ENCODE data around the gene RHO. TPM values are rescaled to one million over a fixed set of nuclear protein-coding genes. Genes with fewer than 3 reads are reported as not detected.
A peak's percentile ranks its signal among the peaks of the same experiment; 100 is the strongest.
"Not testable (repeated sequence)": the region's sequence is repeated elsewhere in the genome, so short reads cannot be mapped to it uniquely, and the experiment has no call there.

Gene RHO
- not detected for total RNA-seq

DNA sequence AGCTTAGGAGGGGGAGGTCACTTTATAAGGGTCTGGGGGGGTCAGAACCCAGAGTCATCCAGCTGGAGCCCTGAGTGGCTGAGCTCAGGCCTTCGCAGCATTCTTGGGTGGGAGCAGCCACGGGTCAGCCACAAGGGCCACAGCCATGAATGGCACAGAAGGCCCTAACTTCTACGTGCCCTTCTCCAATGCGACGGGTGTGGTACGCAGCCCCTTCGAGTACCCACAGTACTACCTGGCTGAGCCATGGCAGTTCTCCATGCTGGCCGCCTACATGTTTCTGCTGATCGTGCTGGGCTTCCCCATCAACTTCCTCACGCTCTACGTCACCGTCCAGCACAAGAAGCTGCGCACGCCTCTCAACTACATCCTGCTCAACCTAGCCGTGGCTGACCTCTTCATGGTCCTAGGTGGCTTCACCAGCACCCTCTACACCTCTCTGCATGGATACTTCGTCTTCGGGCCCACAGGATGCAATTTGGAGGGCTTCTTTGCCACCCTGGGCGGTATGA lies at the start of gene RHO:
RHO (plus strand) TSS at position 51 of the 512 bp plus-strand sequence; CDS start at position 146, 95 bp downstream.
- Histone ChIP-seq H3K9me3 (no peaks in the 10 kb centered on the region), H3K27me3 (replicated peaks; ENCODE audit: insufficient read depth) (no peaks in the 10 kb centered on the region), H3K4me1 (ENCODE audit: control insufficient read depth in 1 of 2, low read depth in 2 of 2) (peaks cover 0 to 12% of the 10 kb centered on the region in 2 donors), H3K4me3 (no peak within 1 kb of the TSS), H3K36me3 (no peaks in the 10 kb centered on the region), H3K27ac (no peak within 1 kb of the TSS)
- no peak for ATAC-seq (ENCODE audit: insufficient number of reproducible peaks, low FRiP score, low read depth)
- DNase-seq (ENCODE audit: low spot score), result no peak
- TF ChIP-seq, protein P1, sequence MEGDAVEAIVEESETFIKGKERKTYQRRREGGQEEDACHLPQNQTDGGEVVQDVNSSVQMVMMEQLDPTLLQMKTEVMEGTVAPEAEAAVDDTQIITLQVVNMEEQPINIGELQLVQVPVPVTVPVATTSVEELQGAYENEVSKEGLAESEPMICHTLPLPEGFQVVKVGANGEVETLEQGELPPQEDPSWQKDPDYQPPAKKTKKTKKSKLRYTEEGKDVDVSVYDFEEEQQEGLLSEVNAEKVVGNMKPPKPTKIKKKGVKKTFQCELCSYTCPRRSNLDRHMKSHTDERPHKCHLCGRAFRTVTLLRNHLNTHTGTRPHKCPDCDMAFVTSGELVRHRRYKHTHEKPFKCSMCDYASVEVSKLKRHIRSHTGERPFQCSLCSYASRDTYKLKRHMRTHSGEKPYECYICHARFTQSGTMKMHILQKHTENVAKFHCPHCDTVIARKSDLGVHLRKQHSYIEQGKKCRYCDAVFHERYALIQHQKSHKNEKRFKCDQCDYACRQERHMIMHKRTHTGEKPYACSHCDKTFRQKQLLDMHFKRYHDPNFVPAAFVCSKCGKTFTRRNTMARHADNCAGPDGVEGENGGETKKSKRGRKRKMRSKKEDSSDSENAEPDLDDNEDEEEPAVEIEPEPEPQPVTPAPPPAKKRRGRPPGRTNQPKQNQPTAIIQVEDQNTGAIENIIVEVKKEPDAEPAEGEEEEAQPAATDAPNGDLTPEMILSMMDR (IDR thresholded peaks at IDR 0.05), result no peak

DNA sequence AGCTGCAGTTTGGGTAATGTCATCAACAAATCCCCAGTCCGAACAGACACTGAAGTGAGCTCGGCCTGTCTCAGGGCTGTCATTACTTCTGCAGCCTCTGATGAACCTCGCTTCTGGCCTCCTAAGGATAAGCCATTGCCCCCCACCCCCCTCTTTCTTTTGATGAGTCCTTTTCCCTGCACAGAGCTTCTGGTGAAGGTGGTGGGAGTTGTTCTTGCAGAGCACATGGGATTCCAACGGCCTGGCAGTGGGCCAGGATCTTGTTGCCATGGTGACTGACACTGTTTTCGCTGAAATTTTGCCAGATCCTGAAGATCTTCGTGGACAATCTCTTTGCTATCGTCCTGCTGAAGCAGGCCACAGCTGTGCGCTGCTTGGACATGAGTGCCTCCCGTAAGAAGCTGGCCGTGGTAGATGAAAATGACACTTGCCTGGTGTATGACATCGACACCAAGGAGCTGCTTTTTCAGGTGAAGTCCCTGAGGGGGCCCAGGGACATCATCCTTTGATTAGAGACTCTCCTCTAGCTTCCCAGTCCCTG lies 47.1 kb upstream of the RHO start:
- ATAC-seq (ENCODE audit: insufficient number of reproducible peaks, low FRiP score, low read depth), result not testable (repeated sequence)

DNA sequence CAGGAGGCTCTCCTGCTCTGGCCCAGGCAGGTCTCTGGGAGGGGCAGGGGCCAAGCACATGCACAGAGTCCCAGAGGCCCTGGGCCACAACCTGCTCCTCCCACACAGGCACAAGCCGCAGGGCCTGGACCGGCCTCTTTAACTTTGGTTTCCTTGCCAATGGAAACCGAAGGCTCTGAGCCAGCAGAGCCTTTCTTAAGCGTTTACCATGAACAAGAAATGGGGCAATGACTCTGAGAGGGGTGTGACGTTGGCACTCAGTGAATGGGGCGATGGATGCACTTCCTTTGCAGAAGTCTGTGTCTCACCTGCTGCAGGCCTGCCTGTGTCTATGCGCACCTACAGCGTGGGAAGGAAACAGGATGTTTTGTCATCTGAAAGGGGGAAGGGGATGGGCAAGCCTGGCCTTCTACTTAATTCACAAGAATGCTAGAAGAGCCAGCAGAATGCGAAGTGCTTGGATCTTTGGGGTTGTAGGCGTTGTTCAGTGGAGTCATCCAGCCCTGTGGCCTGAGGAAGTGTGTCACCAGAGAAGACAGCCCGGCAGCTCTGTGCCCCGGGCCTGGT lies 46.6 kb upstream of the RHO start:
- ATAC-seq (ENCODE audit: insufficient number of reproducible peaks, low FRiP score, low read depth), result peak; percentile 11
- H3K4me1 ChIP-seq (ENCODE audit: control insufficient read depth in 1 of 2, low read depth in 2 of 2), result peaks cover 16 to 37% of the 10 kb centered on the region in 2 donors
- TF ChIP-seq, protein P1 (IDR thresholded peaks at IDR 0.05), result no peak
- no peaks in the 10 kb centered on the region for H3K27me3 ChIP-seq (replicated peaks; ENCODE audit: insufficient read depth)
- H3K36me3 ChIP-seq, result peaks cover 14% of the 10 kb centered on the region
- no peak overlapping the region for H3K27ac ChIP-seq
- no peak for DNase-seq (ENCODE audit: low spot score)
- H3K4me3 ChIP-seq, result no peak overlapping the region
- no peaks in the 10 kb centered on the region for H3K9me3 ChIP-seq

More for the DNA sequence above, 47.1 kb upstream of the RHO start:
- not testable (repeated sequence) for H3K9me3 ChIP-seq; H3K27me3 ChIP-seq (replicated peaks; ENCODE audit: insufficient read depth); H3K4me3 ChIP-seq; DNase-seq (ENCODE audit: low spot score); H3K27ac ChIP-seq
- H3K4me1 ChIP-seq (ENCODE audit: control insufficient read depth in 1 of 2, low read depth in 2 of 2), result peaks cover 12 to 31% of the 10 kb centered on the region in 2 donors
- peaks cover 15% of the 10 kb centered on the region for H3K36me3 ChIP-seq

DNA sequence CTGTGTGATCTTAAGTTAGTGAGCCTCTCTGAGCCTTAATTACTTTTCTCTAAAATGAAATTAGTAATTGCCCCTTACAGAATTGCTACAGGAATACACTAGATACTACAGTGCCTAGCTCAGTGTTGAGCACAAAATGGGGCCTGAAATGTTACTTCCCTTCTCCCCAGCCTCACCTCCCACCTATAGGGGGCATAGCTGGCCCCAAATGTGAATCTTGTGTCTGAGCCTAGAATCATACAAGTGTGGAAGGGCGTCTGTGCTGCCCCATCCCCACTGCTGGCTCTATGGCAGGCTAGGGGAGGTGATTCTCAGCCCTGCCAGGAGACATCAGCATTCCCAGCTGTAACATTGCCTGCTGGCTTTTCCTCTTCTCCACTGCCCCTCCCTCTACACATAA lies 45.7 kb upstream of the RHO start:
- H3K4me1 ChIP-seq (ENCODE audit: control insufficient read depth in 1 of 2, low read depth in 2 of 2), result peaks cover 25 to 46% of the 10 kb centered on the region in 2 donors
- H3K27ac ChIP-seq, result no peak overlapping the region
- DNase-seq (ENCODE audit: low spot score), result no peak
- TF ChIP-seq, protein P1 (IDR thresholded peaks at IDR 0.05), result no peak
- no peaks in the 10 kb centered on the region for H3K9me3 ChIP-seq
- peaks cover 10% of the 10 kb centered on the region for H3K36me3 ChIP-seq
- no peak overlapping the region for H3K4me3 ChIP-seq
- H3K27me3 ChIP-seq (replicated peaks; ENCODE audit: insufficient read depth), result no peaks in the 10 kb centered on the region
- ATAC-seq (ENCODE audit: insufficient number of reproducible peaks, low FRiP score, low read depth), result no peak

DNA sequence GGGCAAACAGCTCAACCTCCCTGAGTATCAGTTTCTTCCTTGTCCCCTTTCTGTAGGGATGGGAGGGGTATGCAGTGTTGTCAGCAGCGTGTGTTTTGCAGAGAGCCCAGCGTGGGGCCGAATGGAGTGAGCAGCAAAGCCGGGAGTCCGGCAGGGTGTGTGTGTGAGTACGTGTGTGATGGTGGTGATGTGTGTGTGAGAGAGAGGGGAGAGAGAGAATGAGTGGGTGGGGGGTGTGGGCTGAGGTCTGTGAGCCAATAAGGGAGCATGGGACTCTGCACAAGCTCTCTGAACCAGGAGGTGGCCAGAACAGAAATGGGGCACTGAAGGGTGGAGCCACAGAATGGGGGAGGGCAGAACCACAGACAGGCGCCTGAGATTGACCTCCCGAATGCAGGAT lies 44.6 kb upstream of the RHO start:
- no peaks in the 10 kb centered on the region for H3K9me3 ChIP-seq
- DNase-seq (ENCODE audit: low spot score) (no peak), ATAC-seq (ENCODE audit: insufficient number of reproducible peaks, low FRiP score, low read depth) (no peak)
- H3K4me1 ChIP-seq (ENCODE audit: control insufficient read depth in 1 of 2, low read depth in 2 of 2), result peaks cover 27 to 51% of the 10 kb centered on the region in 2 donors
- H3K4me3 ChIP-seq, result no peak overlapping the region
- H3K36me3 ChIP-seq, result peaks cover 10% of the 10 kb centered on the region
- H3K27me3 ChIP-seq (replicated peaks; ENCODE audit: insufficient read depth), result no peaks in the 10 kb centered on the region
- H3K27ac ChIP-seq, result no peak overlapping the region
- TF ChIP-seq, protein P1 (IDR thresholded peaks at IDR 0.05), result no peak

DNA sequence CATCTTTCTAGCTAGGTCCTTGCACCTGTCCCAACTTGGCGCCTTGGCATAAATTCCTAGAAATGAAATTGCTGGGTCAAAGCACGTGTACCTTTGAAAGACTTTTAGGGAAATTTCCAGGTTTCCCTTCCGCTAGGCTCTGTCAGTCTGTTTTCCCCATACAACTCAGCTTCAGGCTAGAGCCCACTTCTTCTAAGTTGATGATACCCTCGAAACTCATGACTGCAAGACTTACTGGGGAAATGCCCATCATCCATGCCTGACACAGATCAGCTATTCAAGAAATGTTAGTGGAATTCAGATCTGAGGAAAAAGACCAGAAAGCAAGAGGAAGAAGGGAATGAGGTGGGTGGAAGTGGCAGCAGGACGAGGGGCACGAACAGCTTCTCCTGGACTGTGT lies 43.3 kb upstream of the RHO start:
- H3K4me1 ChIP-seq (ENCODE audit: control insufficient read depth in 1 of 2, low read depth in 2 of 2), result peaks cover 27 to 51% of the 10 kb centered on the region in 2 donors
- not testable (repeated sequence) for DNase-seq (ENCODE audit: low spot score)

More for the DNA sequence above, 43.3 kb upstream of the RHO start:
- H3K9me3 ChIP-seq; H3K4me3 ChIP-seq; H3K27me3 ChIP-seq (replicated peaks; ENCODE audit: insufficient read depth); H3K36me3 ChIP-seq; ATAC-seq (ENCODE audit: insufficient number of reproducible peaks, low FRiP score, low read depth): not testable (repeated sequence)
- peak overlapping the region; percentile 81 to 85 for H3K27ac ChIP-seq
